ENCODE results near the gene PIEZO1. TPM values are rescaled to one million over a fixed set of nuclear protein-coding genes. Genes with fewer than 3 reads are reported as not detected.

The PIEZO1 gene
- total and polyA plus RNA-seq, 2 experiments from 2014 or later = 30.4 to 70.1 TPM

- Histone ChIP-seq H4K20me1 (replicated peaks; ENCODE audit: insufficient read depth) (no peaks in the 10 kb centered on the region), H3K36me3 (ENCODE audit: insufficient read depth) (no peaks in the 10 kb centered on the region), H3K79me2 (replicated peaks; ENCODE audit: insufficient read depth) (no peaks in the 10 kb centered on the region), H3K4me3 (no peak overlapping the region), H3K4me1 (ENCODE audit: insufficient read depth) (no peaks in the 10 kb centered on the region), H3K4me2 (no peak overlapping the region), H3K27ac (ENCODE audit: low read depth) (no peak overlapping the region), H3K27me3 (ENCODE audit: insufficient read depth) (no peaks in the 10 kb centered on the region), H3K9me2 (ENCODE audit: insufficient read depth) (no peaks in the 10 kb centered on the region), H2AFZ (no peak overlapping the region), H3F3A (replicated peaks; ENCODE audit: low read depth) (no peaks in the 10 kb centered on the region)
- no peak overlapping the region for H3K4me3 Mint-ChIP-seq
- no peak overlapping the region for H3K27ac Mint-ChIP-seq
- peaks cover 12% of the 10 kb centered on the region for H3K36me3 Mint-ChIP-seq (ENCODE audit: low read depth)
- H3K27me3 Mint-ChIP-seq (ENCODE audit: insufficient read depth, low read depth, poor library complexity) = peaks cover 21% of the 10 kb centered on the region
- ATAC-seq (no peak), DNase-seq (ENCODE audit: low spot score) (no peak)
- TF ChIP-seq CREB1 (CRISPR knock-in tag; IDR thresholded peaks at IDR 0.05; ENCODE audit: low read depth) = no peak
- TF ChIP-seq EZH2phosphoT487 (IDR thresholded peaks at IDR 0.05; ENCODE audit: unreplicated experiment) = no peak
- TF ChIP-seq EZH2 (IDR thresholded peaks at IDR 0.05; ENCODE audit: low read depth, unreplicated experiment) = no peak
- no peak for TF ChIP-seq CTCF (conservative IDR thresholded peaks at IDR 0.05; ENCODE audit: low read depth in 2 of 2)
- TF ChIP-seq NANOG (IDR thresholded peaks at IDR 0.05; ENCODE audit: borderline replicate concordance) = no peak
- TF ChIP-seq REST (IDR thresholded peaks at IDR 0.05; ENCODE audit: unreplicated experiment) = no peak
- TF ChIP-seq ZNF114 (CRISPR knock-in tag; IDR thresholded peaks at IDR 0.05) = no peak
- TF ChIP-seq STAT1 (IDR thresholded peaks at IDR 0.05; ENCODE audit: unreplicated experiment) = no peak
- no peak for TF ChIP-seq ZNF462 (CRISPR knock-in tag; IDR thresholded peaks at IDR 0.05)
- no peak for TF ChIP-seq JUNB (IDR thresholded peaks at IDR 0.05; ENCODE audit: unreplicated experiment)
- TF ChIP-seq ZNF331 (CRISPR knock-in tag; IDR thresholded peaks at IDR 0.05; ENCODE audit: low read depth) = no peak
- TF ChIP-seq ETS1 (IDR thresholded peaks at IDR 0.05) = no peak
- no peak for TF ChIP-seq POLR2AphosphoS5 (IDR thresholded peaks at IDR 0.05; ENCODE audit: low read depth)
- H3K4me1 Mint-ChIP-seq = no peaks in the 10 kb centered on the region
- H3K9me3 Mint-ChIP-seq = no peaks in the 10 kb centered on the region
Measured at GRCh38 chr16:88727871-88728270, 57.1 kb downstream of the PIEZO1 start.

Measured in GM23338 (cell line).